ENCODE data around the gene MRTFA.

Gene MRTFA

DNA sequence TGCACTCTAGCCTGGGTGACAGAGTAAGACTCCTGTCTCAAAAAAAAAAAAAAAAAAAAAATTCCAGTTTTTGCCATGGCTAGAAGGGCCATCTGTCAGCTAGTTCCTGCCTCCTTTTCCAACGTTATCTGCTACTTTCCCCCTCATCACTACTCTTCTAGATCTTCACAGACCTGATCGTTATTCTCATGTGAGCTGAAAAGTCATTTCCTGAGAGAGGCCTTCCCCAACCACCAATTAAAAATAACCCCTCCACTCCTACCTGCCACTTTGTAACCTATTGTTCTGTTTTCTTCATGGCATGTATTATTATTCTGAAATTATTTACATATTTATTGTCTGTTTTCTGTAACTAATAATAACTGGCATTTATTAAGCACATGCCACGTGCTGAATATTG is 241.9 kb downstream of the MRTFA start:
- TF ChIP-seq, protein P1, sequence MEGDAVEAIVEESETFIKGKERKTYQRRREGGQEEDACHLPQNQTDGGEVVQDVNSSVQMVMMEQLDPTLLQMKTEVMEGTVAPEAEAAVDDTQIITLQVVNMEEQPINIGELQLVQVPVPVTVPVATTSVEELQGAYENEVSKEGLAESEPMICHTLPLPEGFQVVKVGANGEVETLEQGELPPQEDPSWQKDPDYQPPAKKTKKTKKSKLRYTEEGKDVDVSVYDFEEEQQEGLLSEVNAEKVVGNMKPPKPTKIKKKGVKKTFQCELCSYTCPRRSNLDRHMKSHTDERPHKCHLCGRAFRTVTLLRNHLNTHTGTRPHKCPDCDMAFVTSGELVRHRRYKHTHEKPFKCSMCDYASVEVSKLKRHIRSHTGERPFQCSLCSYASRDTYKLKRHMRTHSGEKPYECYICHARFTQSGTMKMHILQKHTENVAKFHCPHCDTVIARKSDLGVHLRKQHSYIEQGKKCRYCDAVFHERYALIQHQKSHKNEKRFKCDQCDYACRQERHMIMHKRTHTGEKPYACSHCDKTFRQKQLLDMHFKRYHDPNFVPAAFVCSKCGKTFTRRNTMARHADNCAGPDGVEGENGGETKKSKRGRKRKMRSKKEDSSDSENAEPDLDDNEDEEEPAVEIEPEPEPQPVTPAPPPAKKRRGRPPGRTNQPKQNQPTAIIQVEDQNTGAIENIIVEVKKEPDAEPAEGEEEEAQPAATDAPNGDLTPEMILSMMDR (IDR thresholded peaks at IDR 0.05; ENCODE audit: low read depth, low read length, missing control alignments), result no peak
- in situ Hi-C loops (cut with HindIII; ENCODE audit: low pct_ligation_motif_present, low sequenced_read_pairs), result no loop called here
- H3K4me3 ChIP-seq (ENCODE audit: low read depth, low read length), result no peak overlapping the region
- H3K36me3 ChIP-seq (replicated peaks), result no peaks in the 10 kb centered on the region
- no peak for DNase-seq
- H3K27me3 ChIP-seq (replicated peaks), result no peaks in the 10 kb centered on the region
- H3K27ac ChIP-seq, result no peak overlapping the region

DNA sequence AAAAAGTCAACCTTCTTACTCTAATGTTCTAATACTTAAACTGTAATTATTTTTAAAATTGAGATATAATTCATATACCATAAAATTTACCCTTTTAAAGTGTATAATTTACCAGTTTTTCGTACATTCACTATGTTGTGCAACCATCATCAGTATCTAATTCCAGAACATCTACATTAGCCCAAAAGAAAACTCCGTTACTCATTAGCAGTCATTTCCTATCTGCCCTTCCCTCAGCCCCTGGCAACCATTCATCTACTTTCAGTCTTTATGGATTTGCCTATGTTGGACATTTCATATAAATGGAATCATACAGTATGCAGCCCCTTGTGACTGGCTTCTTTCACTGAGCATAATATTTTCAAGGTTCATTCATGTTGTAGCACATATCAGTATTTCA is 243.9 kb downstream of the MRTFA start:
- no peak overlapping the region for H3K27ac ChIP-seq
- no peak for DNase-seq
- in situ Hi-C loops (cut with HindIII; ENCODE audit: low pct_ligation_motif_present, low sequenced_read_pairs), result no loop called here
- TF ChIP-seq, protein P1 (IDR thresholded peaks at IDR 0.05; ENCODE audit: low read depth, low read length, missing control alignments), result no peak
- no peak overlapping the region for H3K4me3 ChIP-seq (ENCODE audit: low read depth, low read length)
- H3K36me3 ChIP-seq (replicated peaks), result no peaks in the 10 kb centered on the region
- no peaks in the 10 kb centered on the region for H3K27me3 ChIP-seq (replicated peaks)

DNA sequence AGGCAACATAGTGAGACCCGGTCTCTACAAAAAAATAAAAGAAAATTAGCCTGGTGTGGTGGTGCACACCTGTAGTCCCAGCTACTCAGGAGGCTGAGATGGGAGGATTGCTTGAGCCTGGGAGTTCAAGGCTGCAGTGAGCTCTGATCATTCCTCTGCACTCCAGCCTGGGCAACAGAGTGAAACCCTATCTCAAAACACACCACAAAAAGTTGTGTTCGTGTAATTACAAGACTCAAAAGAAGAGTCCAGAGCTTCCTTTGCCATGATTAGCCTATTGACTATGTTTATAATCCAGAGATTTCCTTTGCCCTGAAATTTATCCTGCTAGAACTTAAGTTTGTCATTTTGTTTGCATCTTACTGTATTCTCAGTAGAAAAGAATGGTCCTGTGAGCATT is 245.1 kb downstream of the MRTFA start:
- Histone ChIP-seq H3K36me3 (replicated peaks) (no peaks in the 10 kb centered on the region), H3K27ac (no peak overlapping the region), H3K4me3 (ENCODE audit: low read depth, low read length) (no peak overlapping the region), H3K27me3 (replicated peaks) (no peaks in the 10 kb centered on the region)
- in situ Hi-C loops (cut with HindIII; ENCODE audit: low pct_ligation_motif_present, low sequenced_read_pairs), result no loop called here
- TF ChIP-seq, protein P1 (IDR thresholded peaks at IDR 0.05; ENCODE audit: low read depth, low read length, missing control alignments), result no peak
- DNase-seq, result no peak

DNA sequence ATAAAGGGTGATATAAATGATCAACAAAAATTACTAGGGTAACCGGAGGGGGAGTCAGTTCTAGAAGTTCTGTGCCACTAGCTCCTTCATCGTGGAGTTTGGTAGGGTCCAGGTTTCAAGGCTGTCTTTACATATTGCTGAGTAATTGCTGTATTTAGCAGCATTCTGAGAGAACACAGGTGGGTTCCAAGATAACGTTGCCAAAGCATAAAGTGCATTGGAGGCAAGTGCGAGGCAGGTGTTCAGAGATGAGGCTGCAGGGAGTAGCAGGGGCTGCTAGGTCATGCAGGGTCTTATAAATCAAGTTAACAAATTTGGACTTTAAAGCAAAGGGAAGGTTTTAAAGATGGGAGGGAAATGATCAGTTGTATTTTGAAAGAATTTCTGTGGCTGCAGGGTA is 248.3 kb downstream of the MRTFA start:
- no peak overlapping the region for H3K27ac ChIP-seq
- TF ChIP-seq, protein P1 (IDR thresholded peaks at IDR 0.05; ENCODE audit: low read depth, low read length, missing control alignments), result no peak
- no peak overlapping the region for H3K4me3 ChIP-seq (ENCODE audit: low read depth, low read length)
- no peak for DNase-seq
- no peaks in the 10 kb centered on the region for H3K27me3 ChIP-seq (replicated peaks)
- no peaks in the 10 kb centered on the region for H3K36me3 ChIP-seq (replicated peaks)
- in situ Hi-C loops (cut with HindIII; ENCODE audit: low pct_ligation_motif_present, low sequenced_read_pairs), result no loop called here

DNA sequence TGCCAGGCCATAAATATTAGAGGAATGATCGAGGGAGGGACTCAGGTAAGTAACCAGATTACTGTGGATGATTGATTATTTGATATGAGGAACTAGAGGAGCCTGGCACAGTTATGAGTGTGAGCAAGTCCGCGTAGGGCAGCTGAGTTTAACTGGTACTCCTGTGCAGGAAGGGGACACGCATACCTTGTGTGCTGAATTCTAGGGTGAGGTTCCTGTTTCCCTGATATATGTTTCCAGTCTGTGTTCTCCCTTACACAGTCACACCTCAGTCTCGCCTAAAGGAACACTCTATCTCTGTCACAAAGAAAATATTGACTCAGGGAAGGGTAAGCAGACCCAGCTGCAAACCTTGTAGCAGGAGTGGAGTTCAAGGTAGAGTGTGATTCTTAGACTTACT is 248.8 kb downstream of the MRTFA start:
- Histone ChIP-seq H3K4me3 (ENCODE audit: low read depth, low read length) (no peak overlapping the region), H3K36me3 (replicated peaks) (no peaks in the 10 kb centered on the region), H3K27ac (no peak overlapping the region), H3K27me3 (replicated peaks) (no peaks in the 10 kb centered on the region)
- no peak for DNase-seq
- TF ChIP-seq, protein P1 (IDR thresholded peaks at IDR 0.05; ENCODE audit: low read depth, low read length, missing control alignments), result no peak
- in situ Hi-C loops (cut with HindIII; ENCODE audit: low pct_ligation_motif_present, low sequenced_read_pairs), result no loop called here

GRCh38 chr22:40385036-40385782 is 251.3 kb downstream of the MRTFA start:
- Histone ChIP-seq H3K27ac (peak overlapping the region; percentile 84), H3K36me3 (replicated peaks) (no peaks in the 10 kb centered on the region), H3K4me3 (ENCODE audit: low read depth, low read length) (no peak overlapping the region), H3K27me3 (replicated peaks) (no peaks in the 10 kb centered on the region)
- TF ChIP-seq, protein P1 (IDR thresholded peaks at IDR 0.05; ENCODE audit: low read depth, low read length, missing control alignments), result no peak
- in situ Hi-C loops (cut with HindIII; ENCODE audit: low pct_ligation_motif_present, low sequenced_read_pairs), result no loop called here
- DNase-seq, result no peak

Data from brain microvascular endothelial cell (primary cell).